HEK293 (cell line): ENCODE data around the gene AGTR1.

Experiments
- CTCF ChIA-PET: fragments of 350-600 bp; formaldehyde crosslinking; extraction: SDS; loops from one replicate; lab custom pipeline; 2021; ENCODE audit warnings: antibody characterized with exemption; lab: Yijun Ruan, JAX
- POLR2A ChIA-PET: fragments of 300-600 bp; formaldehyde crosslinking; extraction: SDS; loops from one replicate; lab custom pipeline; 2020; ENCODE audit warnings: antibody characterized with exemption, inconsistent platforms; lab: Yijun Ruan, JAX
- H3K27ac ChIP-seq: fragments of 200-500 bp; sonication (Bioruptor generic); 2 replicates; pipeline ENCODE4 v1.5.1; 2014; ENCODE audit warnings: low read depth, low read length, control low read depth, inconsistent platforms; ENCODE audit errors: extremely low read depth
- H3K36me3 ChIP-seq, 2 experiments: fragments of 200-500 bp in 1 of 2; sonication (Bioruptor generic) in 1 of 2; 1 replicate in 1 of 2; 2 replicates in 1 of 2; pipeline ENCODE4 v1.5.1; 2014 to 2017; ENCODE audit warnings: inconsistent platforms in 2 of 2, low read length in 2 of 2; ENCODE audit not compliant: control insufficient read depth in 2 of 2, insufficient read depth in 1 of 2
- H3K4me1 ChIP-seq: fragments of 200-500 bp; sonication (Bioruptor generic); 2 replicates; pipeline ENCODE4 v1.5.1; 2014; ENCODE audit warnings: mild to moderate bottlenecking, low read length, inconsistent platforms; ENCODE audit not compliant: control insufficient read depth, insufficient read depth
- H3K4me3 ChIP-seq: 2 replicates; pipeline ENCODE4 v1.5.1; 2011; ENCODE audit warnings: low read depth, mild to moderate bottlenecking, control low read depth, low read length, moderate library complexity
- H3K9me3 ChIP-seq: fragments of 200-500 bp; sonication (Bioruptor generic); 2 replicates; pipeline ENCODE4 v1.5.1; 2014; ENCODE audit warnings: low read depth, low read length, inconsistent platforms; ENCODE audit not compliant: control insufficient read depth, insufficient read depth
- AEBP2 ChIP-seq: fragments of 450-650 bp; formaldehyde crosslinking; IDR thresholded peaks from 2 replicates; pipeline ENCODE4 v1.5.1; 2016; ENCODE audit warnings: missing biosample characterization, missing genetic modification characterization, borderline replicate concordance
- ATF2 ChIP-seq: fragments of 450-650 bp; formaldehyde crosslinking; IDR thresholded peaks from 2 replicates; pipeline ENCODE4 v1.5.1; 2016; ENCODE audit warnings: missing biosample characterization, missing genetic modification characterization, low read depth
- IKZF3 ChIP-seq: fragments of 450-650 bp; IDR thresholded peaks from 2 replicates; pipeline ENCODE4 v1.5.0; 2018; ENCODE audit warnings: missing biosample characterization, mild to moderate bottlenecking, missing genetic modification characterization, moderate library complexity
- KLF1 ChIP-seq: fragments of 450-650 bp; formaldehyde crosslinking; IDR thresholded peaks from 2 replicates; pipeline ENCODE4 v1.5.1; 2016; ENCODE audit warnings: missing biosample characterization, missing genetic modification characterization
- ZFP3 ChIP-seq: fragments of 450-650 bp; formaldehyde crosslinking; IDR thresholded peaks from 2 replicates; pipeline ENCODE4 v1.5.1; 2016; ENCODE audit warnings: low read depth, missing biosample characterization, missing genetic modification characterization
- ZNF169 ChIP-seq: fragments of 450-650 bp; formaldehyde crosslinking; IDR thresholded peaks from 2 replicates; pipeline ENCODE4 v1.5.1; 2016; ENCODE audit warnings: missing biosample characterization, missing genetic modification characterization
- ZNF19 ChIP-seq: fragments of 450-650 bp; formaldehyde crosslinking; IDR thresholded peaks from 2 replicates; pipeline ENCODE4; 2016; ENCODE audit warnings: missing biosample characterization, missing genetic modification characterization, low read depth
- ZNF223 ChIP-seq: fragments of 450-650 bp; formaldehyde crosslinking; IDR thresholded peaks from 2 replicates; pipeline ENCODE4 v1.5.1; 2016; ENCODE audit warnings: missing biosample characterization, missing genetic modification characterization
- ZNF23 ChIP-seq: fragments of 450-650 bp; formaldehyde crosslinking; IDR thresholded peaks from 2 replicates; pipeline ENCODE4 v1.5.1; 2016; ENCODE audit warnings: missing biosample characterization, missing genetic modification characterization, borderline replicate concordance
- ZNF239 ChIP-seq: fragments of 450-650 bp; formaldehyde crosslinking; IDR thresholded peaks from 2 replicates; pipeline ENCODE4 v1.5.1; 2016; ENCODE audit warnings: missing biosample characterization, missing genetic modification characterization
- ZNF311 ChIP-seq: fragments of 450-650 bp; formaldehyde crosslinking; IDR thresholded peaks from 2 replicates; pipeline ENCODE4 v1.5.1; 2017; ENCODE audit warnings: missing biosample characterization, missing genetic modification characterization, borderline replicate concordance
- ZNF366 ChIP-seq: fragments of 450-650 bp; formaldehyde crosslinking; conservative IDR thresholded peaks from 2 replicates; pipeline ENCODE4 v1.5.1; 2016; ENCODE audit warnings: missing biosample characterization, missing genetic modification characterization
- ZNF510 ChIP-seq: fragments of 450-650 bp; formaldehyde crosslinking; IDR thresholded peaks from 2 replicates; pipeline ENCODE4 v1.5.1; 2018; ENCODE audit warnings: mild to moderate bottlenecking, missing genetic modification characterization, missing biosample characterization; ENCODE audit not compliant: insufficient replicate concordance
- ZNF529 ChIP-seq: fragments of 450-650 bp; formaldehyde crosslinking; IDR thresholded peaks from 2 replicates; pipeline ENCODE4 v1.5.1; 2017; ENCODE audit warnings: missing genetic modification characterization, missing biosample characterization; ENCODE audit not compliant: insufficient replicate concordance
- ZNF544 ChIP-seq: fragments of 450-650 bp; formaldehyde crosslinking; IDR thresholded peaks from 2 replicates; pipeline ENCODE4 v1.5.0; 2017; ENCODE audit warnings: missing biosample characterization, missing genetic modification characterization
- ZNF548 ChIP-seq: fragments of 450-650 bp; formaldehyde crosslinking; IDR thresholded peaks from 2 replicates; pipeline ENCODE4 v1.5.1; 2016; ENCODE audit warnings: missing biosample characterization, missing genetic modification characterization
- ZNF645 ChIP-seq: fragments of 450-650 bp; formaldehyde crosslinking; IDR thresholded peaks from 2 replicates; pipeline ENCODE4; 2016; ENCODE audit warnings: missing biosample characterization, missing genetic modification characterization
- ZNF654 ChIP-seq: fragments of 450-650 bp; formaldehyde crosslinking; IDR thresholded peaks from 2 replicates; pipeline ENCODE4 v1.5.1; 2016; ENCODE audit warnings: low read depth, missing biosample characterization, missing genetic modification characterization
- ZNF658 ChIP-seq: fragments of 450-650 bp; formaldehyde crosslinking; IDR thresholded peaks from 2 replicates; pipeline ENCODE4; 2016; ENCODE audit warnings: missing biosample characterization, missing genetic modification characterization
- ZNF664 ChIP-seq: fragments of 450-650 bp; formaldehyde crosslinking; IDR thresholded peaks from 2 replicates; pipeline ENCODE4 v1.5.1; 2016; ENCODE audit warnings: missing biosample characterization, missing genetic modification characterization
- ZSCAN23 ChIP-seq: fragments of 450-650 bp; formaldehyde crosslinking; IDR thresholded peaks from 2 replicates; pipeline ENCODE4 v1.5.1; 2016; ENCODE audit warnings: missing biosample characterization, missing genetic modification characterization
- ZXDB ChIP-seq: fragments of 450-650 bp; formaldehyde crosslinking; IDR thresholded peaks from 2 replicates; pipeline ENCODE4 v1.5.1; 2016; ENCODE audit warnings: missing biosample characterization, missing genetic modification characterization

The AGTR1 gene

GRCh38 chr3:148717885-148718561 is 20.3 kb downstream of the AGTR1 start (continued):
- TF ChIP-seq ZNF658 (tag by site-specific recombination) (no peak), ZNF645 (no peak), ZNF19 (tag by site-specific recombination) (no peak), KLF1 (tag by site-specific recombination) (no peak), ZNF239 (tag by site-specific recombination) (no peak)

GRCh38 chr3:148718982-148719862 is 21.5 kb downstream of the AGTR1 start:
- Histone ChIP-seq H3K4me1 (no peaks in the 10 kb centered on the region), H3K27ac (no peak overlapping the region), H3K36me3 (no peaks in the 10 kb centered on the region)
- POLR2A ChIA-PET = no interaction called here
- CTCF ChIA-PET = interaction anchor here (0.5 to 2.4 kb wide), 7 partner anchors 8 to 346 kb away, joined by 3 to 13 read pairs (median 5); no protein-coding TSS in a partner anchor
- TF ChIP-seq ZNF654 (tag by site-specific recombination) (peak; percentile 46), ZNF544 (tag by site-specific recombination) (no peak)
- TF ChIP-seq, all 188 proteins: peak for 1
- Histone ChIP-seq H3K9me3 (no peaks in the 10 kb centered on the region), H3K4me3 (no peak overlapping the region)

GRCh38 chr3:148720873-148721272 is 23.2 kb downstream of the AGTR1 start:
- H3K9me3 ChIP-seq = no peaks in the 10 kb centered on the region
- CTCF ChIA-PET = interaction anchor here (0.7 to 2.3 kb wide), 3 partner anchors 13 to 341 kb away, joined by 3 to 13 read pairs (median 7); no protein-coding TSS in a partner anchor
- no peak overlapping the region for H3K4me3 ChIP-seq
- POLR2A ChIA-PET = no interaction called here
- TF ChIP-seq ZNF529 (tag by site-specific recombination) (no peak), AEBP2 (tag by site-specific recombination) (no peak), IKZF3 (tag by site-specific recombination) (no peak), ZFP3 (tag by site-specific recombination) (no peak)
- TF ChIP-seq, all 188 proteins: peak for 0
- Histone ChIP-seq H3K27ac (no peak overlapping the region), H3K36me3 (no peaks in the 10 kb centered on the region), H3K4me1 (no peaks in the 10 kb centered on the region)

GRCh38 chr3:148723631-148724030 is 25.9 kb downstream of the AGTR1 start:
- H3K4me3 ChIP-seq = no peak overlapping the region
- POLR2A ChIA-PET = no interaction called here
- H3K36me3 ChIP-seq = no peaks in the 10 kb centered on the region
- no peak overlapping the region for H3K27ac ChIP-seq
- H3K4me1 ChIP-seq = no peaks in the 10 kb centered on the region
- CTCF ChIA-PET = no interaction called here
- no peaks in the 10 kb centered on the region for H3K9me3 ChIP-seq
- TF ChIP-seq ZNF510 = no peak
- TF ChIP-seq ZXDB (tag by site-specific recombination) = no peak
- TF ChIP-seq ZNF548 = no peak
- no peak for TF ChIP-seq ATF2
- TF ChIP-seq ZNF311 (tag by site-specific recombination) = no peak
- TF ChIP-seq ZNF169 = no peak
- no peak for TF ChIP-seq ZSCAN23 (tag by site-specific recombination)
- TF ChIP-seq ZNF223 (tag by site-specific recombination) = no peak
- no peak for TF ChIP-seq ZNF664 (tag by site-specific recombination)
- no peak for TF ChIP-seq ZNF23 (tag by site-specific recombination)
- no peak for TF ChIP-seq ZNF366 (tag by site-specific recombination)
